Activated CD4-positive, alpha-beta T cell treated with anti-CD3 and anti-CD28 coated beads for 1 hour (primary cell): Measurements from ENCODE around the gene PCDH12.
"Not testable (repeated sequence)": the region's sequence is repeated elsewhere in the genome, so short reads cannot be mapped to it uniquely, and the experiment has no call there.

Experiments used
- DNase-seq: peaks from one replicate; pipeline ENCODE4 v3.0.0-alpha.2; 2020

The PCDH12 gene

DNA sequence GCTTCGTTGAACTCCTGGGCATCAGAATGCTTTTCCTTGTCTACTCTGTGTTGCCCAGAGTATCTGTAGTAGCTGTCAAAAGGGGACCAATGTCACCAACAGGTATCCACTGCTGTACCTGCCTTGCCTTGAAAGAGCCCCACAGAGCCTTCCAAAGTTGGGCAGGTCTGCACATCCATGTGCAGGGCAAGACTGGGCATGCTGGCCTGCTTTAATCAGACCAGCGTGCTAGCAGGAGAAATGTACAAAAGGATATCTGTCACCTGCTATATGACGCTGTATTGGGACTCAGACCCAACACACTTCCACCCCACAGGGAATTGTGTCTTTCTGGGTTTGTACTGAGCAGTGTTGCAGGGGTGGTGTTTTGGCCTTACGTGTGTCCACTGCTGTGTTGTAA lies 22.5 kb downstream of the PCDH12 start:
- no peak for DNase-seq

DNA sequence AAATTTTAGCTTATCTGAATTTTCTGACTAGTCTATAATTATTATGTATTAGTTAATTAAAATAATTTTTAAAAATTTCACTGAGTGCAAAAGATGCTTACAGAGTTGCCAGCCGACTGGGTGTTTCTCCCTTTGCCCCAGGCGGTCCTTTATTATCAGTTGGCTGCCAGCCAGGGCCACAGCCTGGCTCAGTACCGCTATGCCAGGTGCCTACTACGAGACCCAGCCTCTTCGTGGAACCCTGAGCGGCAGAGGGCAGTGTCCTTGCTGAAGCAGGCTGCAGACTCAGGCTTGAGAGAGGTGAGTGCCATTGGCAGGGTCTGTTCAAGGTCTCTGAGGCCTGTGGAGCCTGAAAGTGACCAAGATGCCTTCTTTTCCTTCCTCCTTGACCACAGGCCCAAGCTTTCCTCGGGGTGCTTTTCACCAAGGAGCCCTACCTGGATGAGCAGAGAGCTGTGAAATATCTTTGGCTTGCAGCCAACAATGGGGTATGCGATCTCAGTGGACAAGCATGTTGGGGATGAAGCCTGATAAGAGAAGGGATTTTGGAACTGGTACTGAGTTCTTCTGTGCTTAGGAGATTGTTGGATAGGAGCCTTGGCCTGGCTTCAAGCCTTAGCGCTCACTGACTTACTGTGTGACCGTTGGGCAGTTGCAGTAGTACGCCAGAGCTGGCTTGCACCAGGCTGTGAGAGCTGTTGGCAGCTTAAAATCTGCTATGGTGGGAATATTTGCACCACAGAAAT lies 23.7 kb downstream of the PCDH12 start:
- DNase-seq = no peak

DNA sequence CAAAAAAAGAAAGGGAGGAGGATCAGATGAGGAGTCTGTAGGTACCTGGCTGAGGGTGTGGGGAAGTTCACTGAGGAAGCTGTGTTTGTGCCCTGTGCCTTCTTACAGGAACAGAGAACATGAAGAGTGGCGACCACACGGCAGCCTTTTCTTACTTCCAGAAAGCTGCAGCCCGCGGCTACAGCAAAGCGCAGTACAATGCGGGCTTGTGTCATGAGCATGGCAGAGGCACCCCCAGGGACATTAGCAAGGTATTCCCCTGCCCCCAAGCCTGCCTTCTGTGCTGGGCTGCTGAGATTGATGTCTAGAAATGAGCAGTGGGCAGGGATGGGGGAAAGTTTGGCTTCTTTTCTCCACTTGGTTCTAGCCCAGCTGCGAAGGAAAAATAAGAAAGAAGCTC lies 24.9 kb downstream of the PCDH12 start:
- no peak for DNase-seq

DNA sequence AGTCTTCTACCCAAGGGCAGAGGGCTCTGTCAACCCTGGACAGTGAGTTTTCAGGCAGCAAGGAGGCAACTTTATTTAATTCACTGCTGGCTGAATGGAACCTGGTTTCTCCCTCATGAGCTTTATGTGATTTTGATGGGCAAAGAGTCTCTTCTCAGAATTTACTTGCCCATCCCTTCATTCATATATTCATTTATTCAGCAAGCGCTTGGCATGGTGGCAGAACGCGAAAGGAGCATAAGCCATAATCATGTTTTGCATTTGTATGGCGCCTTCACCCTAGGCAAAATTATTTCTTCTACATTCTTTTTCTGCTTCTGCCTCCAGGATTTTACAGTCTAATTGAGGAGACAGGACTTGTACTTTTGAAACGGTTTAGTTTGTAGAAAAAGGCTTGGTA lies 26.3 kb downstream of the PCDH12 start:
- no peak for DNase-seq

DNA sequence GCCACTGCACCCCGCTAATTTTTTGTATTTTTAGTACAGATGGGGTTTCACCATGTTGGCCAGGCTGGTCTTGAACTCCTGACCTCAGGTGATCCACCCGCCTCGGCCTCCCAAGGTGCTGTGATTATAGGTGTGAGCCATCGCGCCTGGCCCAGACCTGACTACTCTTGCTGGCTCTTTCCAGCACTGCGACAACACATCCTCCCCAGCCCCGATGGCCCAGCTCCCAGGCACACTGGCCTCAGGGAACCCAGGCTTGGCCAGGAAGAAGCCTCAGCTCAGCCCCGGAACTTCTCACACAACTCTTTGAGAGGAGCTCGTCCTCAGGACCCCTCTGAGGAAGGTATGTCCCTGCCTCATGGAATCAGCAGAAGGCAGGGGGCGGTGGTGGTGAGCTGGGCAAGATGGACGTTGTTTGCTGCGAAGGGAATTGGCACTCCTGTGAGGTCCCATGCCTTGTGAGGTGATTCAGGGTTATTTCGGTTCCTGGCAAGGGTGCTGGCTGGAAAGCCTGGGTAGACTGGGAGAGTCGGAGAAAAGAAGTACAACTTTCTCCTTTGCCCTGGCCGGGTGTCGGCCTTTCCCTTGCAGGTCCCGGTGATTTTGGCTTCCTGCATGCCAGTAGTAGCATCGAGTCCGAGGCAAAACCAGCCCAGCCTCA lies 28.5 kb downstream of the PCDH12 start:
- no peak for DNase-seq

DNA sequence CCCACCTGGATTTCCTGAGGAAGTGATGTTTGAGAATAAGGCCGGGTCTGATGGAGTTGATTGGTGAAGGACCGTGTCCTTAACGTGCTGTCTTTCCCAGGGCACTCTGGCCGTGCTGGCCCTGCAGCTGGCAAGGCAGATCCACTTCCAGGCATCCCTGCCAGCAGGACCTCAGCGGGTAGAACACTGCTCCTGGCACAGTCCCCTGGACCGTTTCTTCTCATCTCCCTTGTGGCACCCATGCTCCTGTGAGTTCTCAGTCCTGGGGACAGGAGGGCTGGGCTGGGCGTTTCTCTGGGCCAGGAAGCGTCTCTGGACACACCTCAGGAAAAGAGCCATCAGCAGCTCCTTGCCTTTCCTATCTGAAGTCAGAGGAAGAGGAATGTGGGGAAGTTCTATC lies 30.0 kb downstream of the PCDH12 start:
- no peak for DNase-seq

DNA sequence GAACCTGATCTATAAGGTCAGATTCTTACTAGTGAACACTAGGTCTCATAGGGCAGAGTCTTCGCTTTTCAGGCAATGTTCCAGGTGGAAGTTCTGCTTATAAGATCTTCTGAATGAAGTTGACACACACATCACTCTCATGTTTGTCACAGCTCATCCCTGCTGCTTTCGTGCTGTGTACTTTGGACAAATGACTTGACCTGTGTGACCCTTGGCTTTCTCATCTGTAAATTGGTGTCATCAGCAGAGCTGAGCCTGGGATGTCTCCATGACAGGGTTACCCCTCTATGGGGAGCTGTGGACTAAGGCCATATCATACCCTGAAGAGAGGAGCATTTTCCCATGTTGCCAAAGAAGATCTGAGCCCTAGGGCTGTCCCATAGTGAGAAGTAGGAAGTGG lies 31.6 kb downstream of the PCDH12 start:
- no peak for DNase-seq

DNA sequence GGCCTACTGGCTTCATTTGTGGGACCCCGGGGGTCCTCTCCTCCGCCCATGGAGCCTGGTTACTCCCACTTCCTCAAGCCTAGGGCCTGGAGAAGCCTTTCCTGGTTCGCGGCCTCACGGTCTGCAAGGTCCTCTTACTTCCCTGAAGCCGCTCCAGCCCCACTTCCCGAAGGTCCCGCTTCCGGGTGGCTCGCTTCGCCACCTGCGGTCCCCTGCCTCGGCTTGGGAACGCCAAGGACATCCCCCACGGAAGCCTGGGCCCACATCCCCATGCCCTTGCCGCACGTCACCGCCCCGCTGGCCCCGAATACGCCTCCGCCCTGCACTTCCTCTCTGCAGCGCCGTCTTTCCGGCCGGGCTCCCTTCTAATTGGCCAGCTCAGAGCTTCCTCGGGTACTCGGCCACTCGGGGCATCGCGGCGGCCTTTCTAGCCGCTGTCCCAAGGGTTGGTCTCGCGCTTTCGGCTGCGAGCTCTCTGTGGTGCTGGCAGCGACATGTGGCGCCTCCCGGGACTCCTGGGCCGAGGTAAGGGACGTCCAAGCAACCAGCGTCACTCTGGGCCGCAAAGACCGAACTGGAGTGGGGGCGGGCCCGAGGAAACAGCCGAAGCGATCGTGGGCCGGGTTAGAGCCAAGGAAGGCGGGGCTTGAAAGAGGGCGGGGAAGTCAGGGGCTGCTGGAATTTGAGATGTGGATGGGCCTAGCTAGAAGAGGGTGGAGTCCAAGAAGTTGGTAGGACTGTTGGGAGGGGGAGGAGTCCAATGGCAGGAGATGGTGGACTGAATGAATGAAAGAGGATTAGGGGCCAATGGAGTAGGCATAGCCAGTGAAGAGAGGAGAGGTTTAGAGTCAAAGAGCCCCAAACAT lies 34.3 kb downstream of the PCDH12 start, which contains the start of gene DELE1:
TSS of gene DELE1 (plus strand) at position 424 of the 866 bp plus-strand sequence. CDS start at position 495, 71 bp downstream.
- DNase-seq = peak; percentile 88

DNA sequence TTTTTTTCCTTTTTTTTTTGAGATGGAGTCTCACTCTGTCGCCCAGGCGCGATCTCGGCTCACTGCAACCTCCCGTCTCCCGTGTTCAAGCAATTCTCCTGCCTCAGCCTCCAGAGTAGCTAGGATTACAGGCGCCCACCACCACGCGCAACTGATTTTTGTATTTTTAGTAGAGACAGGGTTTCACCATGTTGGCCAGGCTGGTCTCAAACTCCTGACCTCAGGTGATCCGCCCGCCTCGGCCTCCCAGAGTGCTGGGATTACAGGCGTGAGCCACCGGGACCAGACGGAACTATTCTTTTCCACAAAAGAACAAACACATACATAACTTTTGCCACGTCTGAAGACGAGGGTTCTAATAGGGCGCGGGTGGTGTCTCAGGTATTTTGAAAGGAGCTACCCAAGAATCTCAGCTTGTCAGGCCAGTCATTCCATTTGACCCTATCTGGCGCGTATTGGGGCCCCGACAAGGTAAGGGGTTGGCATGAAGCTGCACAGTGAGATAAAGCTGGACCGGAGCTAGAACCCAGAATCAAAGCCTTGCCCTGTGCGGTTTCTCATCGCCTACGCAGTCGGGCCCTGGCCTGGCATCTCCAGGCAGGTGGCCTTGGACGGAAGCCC lies 35.1 kb downstream of the PCDH12 start:
- not testable (repeated sequence) for DNase-seq

DNA sequence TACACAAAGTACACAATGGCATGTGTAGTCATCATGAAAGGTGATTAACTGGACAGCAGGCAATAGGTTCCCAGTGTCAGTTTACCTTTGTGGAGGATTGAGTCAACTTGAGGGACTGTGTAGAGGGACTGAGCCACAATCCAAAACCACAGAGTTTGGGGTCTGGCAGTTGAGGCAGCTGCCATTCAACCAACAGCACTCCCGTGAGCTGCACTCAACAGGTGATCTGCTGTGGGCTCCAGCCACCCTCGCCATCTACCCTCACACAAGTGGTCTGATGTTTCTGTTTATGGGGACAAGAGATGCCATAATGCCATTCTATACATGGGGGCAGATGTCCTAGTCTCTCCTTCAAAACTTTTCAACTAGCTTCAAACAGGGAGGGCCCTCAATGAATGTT lies 37.2 kb downstream of the PCDH12 start:
- DNase-seq = no peak

DNA sequence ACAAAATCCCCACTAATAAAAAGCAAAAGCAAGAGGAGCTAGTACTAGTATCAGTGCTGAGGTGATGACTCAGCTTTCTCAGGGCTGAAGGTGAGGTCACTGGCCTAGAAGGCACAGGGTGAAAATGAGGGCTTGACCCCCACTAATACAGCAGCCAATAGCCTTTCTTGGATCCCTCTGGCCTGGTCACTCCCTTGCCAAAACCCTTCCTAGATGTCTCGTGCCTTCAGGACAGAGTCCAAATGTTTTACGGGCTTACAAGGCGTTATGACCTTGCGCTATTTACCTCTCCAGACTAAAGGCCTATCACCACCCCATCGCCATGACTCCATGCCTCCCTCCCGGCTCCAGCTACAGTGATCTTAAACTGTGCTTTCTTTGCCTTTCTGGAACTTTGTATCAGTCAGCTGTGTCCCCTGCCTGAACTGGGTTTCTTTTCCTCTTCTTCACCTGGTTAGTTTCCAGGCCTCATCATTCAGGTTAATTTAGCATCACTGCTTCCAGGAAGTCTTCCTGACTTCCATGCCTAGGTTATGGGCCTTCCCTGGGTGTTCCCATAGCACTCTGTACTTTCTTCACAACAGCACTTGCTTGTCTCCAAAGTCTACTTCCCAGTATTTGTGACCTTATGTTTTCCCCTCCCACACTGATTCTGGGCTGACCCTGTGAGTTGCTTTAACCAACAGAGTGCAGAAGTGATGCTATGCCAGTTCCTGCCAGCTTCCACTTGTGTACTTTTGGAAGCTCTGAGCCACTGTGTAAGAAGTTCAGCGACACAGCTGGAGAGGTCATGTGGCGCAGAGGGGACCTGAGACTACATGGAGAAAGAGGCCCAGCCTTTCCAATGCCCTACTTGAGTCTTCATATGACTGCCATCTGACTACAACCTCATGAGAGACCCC lies 38.5 kb downstream of the PCDH12 start:
- no peak for DNase-seq

DNA sequence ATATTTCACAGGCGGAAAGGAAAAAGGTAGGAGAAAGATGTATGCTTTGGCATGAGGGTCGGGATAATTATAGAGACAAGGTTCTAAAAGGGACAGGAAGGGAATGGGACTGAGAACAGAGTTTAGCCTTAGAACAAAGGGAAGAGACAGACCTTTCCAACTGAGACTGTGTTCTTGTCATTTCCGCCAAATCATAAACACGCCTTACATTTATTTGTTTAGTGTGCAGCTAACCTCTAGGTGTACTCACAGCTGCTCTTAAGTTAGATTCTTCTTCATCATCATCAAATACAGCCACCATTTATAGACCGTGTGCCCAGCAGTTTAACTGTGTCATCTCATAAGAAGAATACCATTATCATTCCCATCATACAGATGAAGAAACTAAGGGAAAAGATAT lies 40.2 kb downstream of the PCDH12 start:
- no peak for DNase-seq

DNA sequence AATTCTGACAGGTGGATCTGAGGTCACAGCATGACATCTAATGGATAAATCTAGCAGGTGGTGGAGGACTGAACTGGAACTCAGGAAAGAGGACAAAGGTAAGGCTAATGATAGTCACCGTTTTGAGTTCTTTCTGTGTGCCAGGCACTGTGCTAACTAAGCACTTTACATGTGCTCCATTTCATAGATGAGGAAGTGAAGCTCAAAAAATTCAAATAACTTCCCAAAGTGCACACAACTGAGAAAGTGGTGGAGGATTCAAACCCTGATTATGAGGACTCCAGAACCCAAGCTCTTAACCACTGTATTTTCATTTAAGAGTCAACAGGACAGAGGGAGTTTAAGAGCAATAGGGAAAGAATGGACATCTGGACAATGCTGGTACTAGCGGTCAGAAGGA lies 41.5 kb downstream of the PCDH12 start:
- DNase-seq = no peak

DNA sequence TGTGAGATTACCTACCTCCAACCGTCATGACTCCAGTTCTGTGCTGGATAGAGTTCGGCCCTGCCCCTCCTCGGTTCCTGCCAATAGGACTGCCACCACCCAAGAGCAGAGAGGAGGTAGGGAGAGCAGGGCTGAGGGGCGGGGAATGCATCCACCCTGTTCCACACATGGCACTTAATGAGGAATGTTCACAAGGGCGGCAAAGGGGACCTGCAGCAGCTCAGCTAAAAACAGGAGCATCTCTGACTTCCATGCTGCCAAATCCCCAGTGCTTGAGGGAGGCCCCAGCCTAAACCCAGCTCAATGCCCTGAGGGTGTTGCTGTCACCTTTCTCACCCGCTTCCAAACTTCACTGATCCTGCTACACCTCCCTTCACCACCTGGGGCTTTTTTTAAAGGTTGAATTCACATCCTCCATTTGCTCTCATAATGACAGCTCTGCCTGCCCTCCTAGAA lies 42.1 kb downstream of the PCDH12 start:
- no peak for DNase-seq

DNA sequence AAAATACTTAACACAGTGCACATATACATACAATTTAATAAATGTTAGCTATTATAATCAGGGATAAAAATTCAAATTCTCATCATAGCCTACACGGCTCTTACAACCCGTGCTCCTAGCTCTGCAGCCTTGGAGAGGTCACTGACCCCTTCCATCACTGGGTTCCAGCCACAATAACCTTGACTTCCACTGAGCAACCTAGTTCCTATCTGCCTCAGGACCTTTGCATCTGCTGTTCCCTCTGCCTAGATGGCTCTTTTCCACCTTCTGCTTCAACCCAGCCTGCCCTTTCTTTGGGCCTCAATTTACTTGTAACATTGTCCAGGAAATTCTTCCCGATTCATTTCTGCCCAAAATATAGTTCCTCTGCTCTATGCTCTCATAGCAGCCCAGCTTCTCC lies 43.2 kb downstream of the PCDH12 start:
- no peak for DNase-seq

DNA sequence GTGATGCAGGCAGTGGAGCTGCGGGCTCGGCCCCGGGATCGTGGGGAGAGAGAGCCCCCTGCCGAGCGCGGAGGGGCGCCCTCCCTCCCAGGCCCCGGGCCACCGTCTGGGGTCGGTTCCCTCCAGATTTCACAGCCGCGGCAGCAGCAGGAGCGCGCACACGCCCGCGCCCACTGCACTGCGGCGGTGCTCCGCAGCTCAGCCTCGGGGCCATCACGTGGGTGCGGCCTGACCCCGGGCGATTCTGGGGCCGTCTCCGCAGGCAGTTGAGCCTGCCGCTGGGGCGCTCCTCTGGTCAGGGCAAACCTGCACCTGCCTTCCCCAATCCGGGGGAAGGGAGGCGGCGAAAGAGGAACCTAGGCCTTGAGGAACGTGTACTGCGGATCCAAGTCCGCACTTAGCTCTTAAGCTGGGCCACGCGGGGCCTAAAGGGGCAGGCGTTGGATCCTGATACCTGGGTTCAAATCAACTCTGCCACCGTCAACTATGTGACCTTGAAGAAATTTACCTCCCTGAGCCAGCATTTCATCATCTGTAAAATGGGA lies 43.7 kb downstream of the PCDH12 start:
- no peak for DNase-seq

DNA sequence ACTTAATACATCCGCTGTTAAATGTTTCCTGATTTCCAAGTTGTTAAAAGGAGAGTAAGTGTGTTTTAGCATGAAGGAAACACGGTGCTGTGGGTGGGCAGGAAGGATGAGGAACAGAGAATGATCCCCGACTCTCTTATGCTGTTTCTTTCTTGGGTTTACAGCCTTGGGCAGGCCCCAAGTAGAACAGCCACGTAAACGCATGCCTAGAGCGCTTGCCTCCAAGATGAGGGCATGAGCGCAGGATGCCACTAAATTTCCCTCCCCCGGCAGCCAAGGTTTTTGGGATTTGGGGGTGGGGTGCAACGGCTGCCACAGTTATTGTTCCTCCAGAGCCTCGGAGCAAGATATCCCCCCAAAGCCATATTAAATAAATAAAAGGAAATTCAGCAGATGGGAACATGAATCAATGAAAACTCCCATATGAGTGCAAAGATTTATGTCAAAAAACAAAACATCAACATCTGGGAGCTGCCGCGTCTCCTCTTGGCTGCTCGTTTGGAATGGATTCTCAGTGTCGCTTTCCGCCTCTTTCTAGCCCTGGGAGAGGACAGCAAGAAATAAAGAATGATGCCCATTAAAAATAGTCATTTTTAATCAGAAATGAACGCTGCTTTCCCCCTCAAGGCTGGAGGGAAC lies 44.3 kb downstream of the PCDH12 start:
- DNase-seq = no peak

DNA sequence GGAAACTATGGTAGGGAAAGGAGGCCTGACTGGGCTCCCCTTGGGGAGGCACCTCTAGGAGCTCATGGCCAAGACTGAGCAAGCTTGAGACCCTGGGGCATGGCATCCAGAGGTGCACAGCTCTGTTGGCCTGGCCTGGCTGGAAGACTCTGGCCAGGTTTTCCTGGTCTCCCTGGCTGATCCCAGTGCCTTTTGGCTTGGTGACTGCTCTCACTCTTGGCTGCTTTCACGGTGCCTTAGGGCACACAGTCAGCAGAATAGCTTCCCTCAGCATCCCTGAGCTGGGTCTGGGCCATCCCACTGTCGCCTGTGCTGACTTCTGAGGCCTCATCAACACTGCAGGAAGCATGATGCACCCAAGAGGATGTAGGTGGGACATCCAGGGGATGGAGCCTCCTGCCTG lies 47.7 kb downstream of the PCDH12 start:
- no peak for DNase-seq

DNA sequence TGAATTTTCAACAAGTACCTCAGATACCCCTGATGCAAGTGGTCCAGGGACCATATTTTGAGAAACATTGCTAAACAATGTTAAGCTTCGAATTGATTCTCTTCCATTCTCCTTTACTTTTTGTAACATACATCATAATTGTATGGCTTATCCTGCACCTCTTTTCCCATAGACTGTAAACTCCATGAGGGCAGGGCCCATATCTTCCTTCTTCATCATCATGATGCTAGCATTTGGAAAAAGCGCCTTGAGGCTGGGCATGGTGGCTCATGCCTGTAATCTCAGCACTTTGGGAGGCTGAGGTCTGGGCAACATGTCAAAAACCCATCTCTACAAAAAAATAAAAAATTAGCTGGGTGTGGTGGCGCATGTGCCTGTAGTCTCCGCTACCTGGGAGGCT lies 48.8 kb downstream of the PCDH12 start:
- no peak for DNase-seq

DNA sequence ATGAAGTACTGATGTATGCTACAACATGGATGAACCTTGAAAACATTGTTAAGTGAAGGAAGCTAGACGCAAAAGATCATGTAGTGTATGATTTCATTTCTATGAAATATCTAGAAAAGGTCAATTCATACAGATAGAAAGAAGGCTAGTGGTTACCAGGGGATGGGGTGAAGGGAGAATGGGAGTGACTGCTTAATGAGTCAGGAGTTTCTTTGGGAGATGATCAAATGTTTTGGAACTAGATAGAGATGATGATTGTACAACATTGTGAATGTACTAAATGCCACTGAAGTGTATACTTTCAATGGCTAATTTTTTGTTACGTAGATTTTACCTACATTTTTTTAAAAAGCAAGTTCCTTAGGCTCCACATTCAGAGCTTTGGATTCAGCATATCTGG lies 49.2 kb downstream of the PCDH12 start:
- DNase-seq = no peak

DNA sequence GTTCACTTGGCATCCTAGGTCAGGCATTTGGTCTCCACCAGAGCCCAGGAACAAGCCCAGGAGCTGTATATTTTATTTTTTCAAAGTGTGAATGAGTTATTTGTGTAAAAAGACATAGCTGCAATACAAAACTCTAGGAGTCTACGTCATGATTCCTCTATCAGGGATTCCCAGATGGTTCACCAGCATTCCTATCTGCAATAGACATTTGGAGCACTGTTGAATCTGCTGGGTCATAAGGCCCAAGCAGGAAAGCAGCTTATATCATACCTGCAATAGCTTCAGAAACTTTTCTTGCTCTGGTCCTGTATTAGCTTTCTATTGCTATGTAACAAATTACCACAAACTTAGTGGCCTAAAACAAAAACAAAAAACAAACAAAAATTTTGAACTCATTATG lies 51.0 kb downstream of the PCDH12 start:
- no peak for DNase-seq
